ENCODE data around the gene KRR1.

- no peak for TF ChIP-seq CTCF (IDR thresholded peaks at IDR 0.05)
- TF ChIP-seq POLR2AphosphoS5 (IDR thresholded peaks at IDR 0.05), result no peak
Measured at GRCh38 chr12:75460204-75460603, 51.2 kb downstream of the KRR1 start.

All from prostate gland (tissue), 2 donors.